IMR-90 (cell line): ENCODE data around the gene ARMC5. TPM values are rescaled to one million over a fixed set of nuclear protein-coding genes. Genes with fewer than 3 reads are reported as not detected.

Experiments
- ATAC-seq: fragments of 200-7000 bp; cut with Tn5 transposase; 2 replicates; pipeline ENCODE4 v1.9.1; 2020; ENCODE audit warnings: low read depth, mild to moderate bottlenecking, moderate library complexity
- BruUV-seq: library from RNA; stranded (reverse); fragments of 400-500 nt; replicated peaks from 2 replicates; lab custom pipeline; 2021; lab: Mats Ljungman, UMichigan
- CTCF ChIA-PET: fragments of 300-600 bp; formaldehyde crosslinking; extraction: SDS; loops from one replicate; lab custom pipeline; 2021; ENCODE audit warnings: antibody characterized with exemption; lab: Yijun Ruan, JAX
- POLR2A ChIA-PET: fragments of 300-600 bp; sonication (Branson Sonifier 250); formaldehyde crosslinking; loops from one replicate; lab custom pipeline; 2022; ENCODE audit warnings: antibody characterized with exemption; ENCODE audit not compliant: unreplicated experiment; lab: Charles Lee
- DNase-seq: peaks from one replicate; pipeline ENCODE4 v3.0.0; 2013
- H2AFZ ChIP-seq: replicated peaks from 2 replicates; pipeline ENCODE3; 2013; ENCODE audit warnings: low read length, mild to moderate bottlenecking; ENCODE audit not compliant: poor library complexity
- H2AK5ac ChIP-seq: 2 replicates; pipeline ENCODE4 v1.6.1; 2013; ENCODE audit warnings: low read depth, low read length, inconsistent platforms
- H2AK9ac ChIP-seq: replicated peaks from 2 replicates; pipeline ENCODE3; 2013; ENCODE audit warnings: mild to moderate bottlenecking, low read depth, low read length, moderate library complexity; ENCODE audit not compliant: poor library complexity
- H2BK120ac ChIP-seq: 2 replicates; pipeline ENCODE4 v1.6.1; 2013; ENCODE audit warnings: low read depth, low read length, inconsistent platforms
- H2BK15ac ChIP-seq: 3 replicates; pipeline ENCODE4 v1.6.1; 2013; ENCODE audit warnings: low read depth, low read length, inconsistent platforms
- H2BK20ac ChIP-seq: 2 replicates; pipeline ENCODE4 v1.6.1; 2013; ENCODE audit warnings: low read depth, mild to moderate bottlenecking, inconsistent platforms, low read length, moderate library complexity
- H2BK5ac ChIP-seq: 2 replicates; pipeline ENCODE4 v1.6.1; 2013; ENCODE audit warnings: mild to moderate bottlenecking, low read depth, low read length, inconsistent platforms; ENCODE audit not compliant: poor library complexity, severe bottlenecking
- H3K14ac ChIP-seq: replicated peaks from 2 replicates; pipeline ENCODE4 v1.6.1; 2013; ENCODE audit warnings: low read depth, low read length, inconsistent platforms
- H3K18ac ChIP-seq: 2 replicates; pipeline ENCODE4 v1.6.1; 2013; ENCODE audit warnings: low read depth, low read length, control low read depth
- H3K23ac ChIP-seq: 2 replicates; pipeline ENCODE4 v1.6.1; 2013; ENCODE audit warnings: low read depth, low read length, inconsistent platforms
- H3K27ac ChIP-seq: 2 replicates; pipeline ENCODE4 v1.5.1; 2013; ENCODE audit warnings: mild to moderate bottlenecking, control low read depth, low read length; ENCODE audit not compliant: insufficient read depth
- H3K27me3 ChIP-seq: 2 replicates; pipeline ENCODE4 v1.6.1; 2013; ENCODE audit warnings: low read length; ENCODE audit not compliant: control insufficient read depth, insufficient read depth
- H3K36me3 ChIP-seq: 2 replicates; pipeline ENCODE4 v1.6.1; 2013; ENCODE audit warnings: low read length, mixed read lengths; ENCODE audit not compliant: control insufficient read depth, insufficient read depth
- H3K4ac ChIP-seq: 2 replicates; pipeline ENCODE4 v1.6.1; 2013; ENCODE audit warnings: low read depth, low read length, inconsistent platforms
- H3K4me1 ChIP-seq: 2 replicates; pipeline ENCODE4 v1.6.1; 2013; ENCODE audit warnings: low read length, mixed read lengths; ENCODE audit not compliant: control insufficient read depth, insufficient read depth
- H3K4me2 ChIP-seq: 2 replicates; pipeline ENCODE4 v1.6.1; 2013; ENCODE audit warnings: low read depth, mild to moderate bottlenecking, control low read depth, low read length, moderate library complexity
- H3K4me3 ChIP-seq: 2 replicates; pipeline ENCODE4 v1.5.1; 2013; ENCODE audit warnings: low read depth, mild to moderate bottlenecking, control low read depth, low read length, moderate library complexity; ENCODE audit not compliant: insufficient read depth
- H3K56ac ChIP-seq: 2 replicates; pipeline ENCODE4 v1.6.1; 2013; ENCODE audit warnings: low read length, inconsistent platforms; ENCODE audit not compliant: insufficient read depth; ENCODE audit errors: extremely low read depth
- H3K79me1 ChIP-seq, 2 experiments: 2 replicates each; pipeline ENCODE4 v1.6.1; 2013; ENCODE audit warnings: low read length in 2 of 2, inconsistent platforms in 1 of 2, low read depth in 1 of 2
- H3K9ac ChIP-seq: 2 replicates; pipeline ENCODE4 v1.6.1; 2013; ENCODE audit warnings: low read depth, low read length, control low read depth
- H3K9me1 ChIP-seq: 2 replicates; pipeline ENCODE4 v1.6.1; 2013; ENCODE audit warnings: low read length, inconsistent platforms; ENCODE audit not compliant: insufficient read depth
- H3K9me3 ChIP-seq: 2 replicates; pipeline ENCODE4 v1.6.1; 2013; ENCODE audit warnings: low read length; ENCODE audit not compliant: control insufficient read depth, insufficient read depth
- H4K20me1 ChIP-seq: 2 replicates; pipeline ENCODE4 v1.6.1; 2013; ENCODE audit warnings: low read length, inconsistent platforms; ENCODE audit not compliant: insufficient read depth
- H4K5ac ChIP-seq: 2 replicates; pipeline ENCODE4 v1.6.1; 2013; ENCODE audit warnings: mild to moderate bottlenecking, low read depth, low read length, control low read depth
- H4K8ac ChIP-seq, 2 experiments: 2 replicates each; pipeline ENCODE4 v1.6.1; 2013; ENCODE audit warnings: low read depth in 2 of 2, low read length in 2 of 2, control low read depth in 1 of 2, inconsistent platforms in 1 of 2
- H4K91ac ChIP-seq: 2 replicates; pipeline ENCODE4 v1.6.1; 2013; ENCODE audit warnings: low read depth, low read length, inconsistent platforms; ENCODE audit not compliant: insufficient read depth
- CEBPB ChIP-seq: IDR thresholded peaks from 2 replicates; pipeline ENCODE4 v1.6.1; 2012; ENCODE audit warnings: low read depth, low read length, improper control_type of control experiment
- CTCF ChIP-seq: conservative IDR thresholded peaks from 2 replicates; pipeline ENCODE4 v1.5.1; 2012; ENCODE audit warnings: mild to moderate bottlenecking, low read depth, low read length, improper control_type of control experiment
- POLR2A ChIP-seq: IDR thresholded peaks from 2 replicates; pipeline ENCODE4 v1.6.1; 2012; ENCODE audit warnings: mild to moderate bottlenecking, low read depth, low read length
- WGBS, 2 experiments: methylation state at CpG; one replicate each; pipeline versions ENCODE4 v1.1.5 to v1.1.7; 2013; ENCODE audit warnings: missing lambda C conversion rate in 2 of 2; ENCODE audit not compliant: insufficient read length in 1 of 2; ENCODE audit errors: extremely low coverage in 2 of 2; 5-methylcytosine and 5-hydroxymethylcytosine counted together
- dilution Hi-C: fragments of 300-500 bp; cut with HindIII; formaldehyde crosslinking; loops from one replicate; pipeline ENCODE4 v1.14.3; 2018; ENCODE audit warnings: low sequenced_read_pairs; ENCODE audit not compliant: unreplicated experiment
- in situ Hi-C: fragments of 300-500 bp; cut with MboI; formaldehyde crosslinking; loops from 3 replicates; pipeline ENCODE4 v1.14.3; 2019; ENCODE audit warnings: low sequenced_read_pairs, inconsistent platforms, mixed read lengths
- intact Hi-C: fragments of 100-400 bp; cut with micrococcal nuclease; formaldehyde crosslinking; loops from 2 replicates; pipeline ENCODE4 v1.10.0; 2022
- polyA plus RNA-seq, 3 experiments: library from polyadenylated mRNA; depleted of rRNA; stranded (reverse); fragments of >200 nt; gene quantifications; 2 replicates each; pipeline ENCODE4 v1.2.3, GENCODE V29; 2012; ENCODE audit warnings: low replicate concordance in 1 of 3
- total RNA-seq: library from RNA; depleted of rRNA; stranded (reverse); fragments of >200 nt; gene quantifications from 2 replicates; pipeline ENCODE4 v1.2.3, GENCODE V29; 2012
- TF ChIP-seq, protein P1 (sequence below): fragments of 150-350 bp; IDR thresholded peaks from 2 replicates; pipeline ENCODE4 v1.6.1; 2016; ENCODE audit warnings: low read depth, mild to moderate bottlenecking, low read length, moderate library complexity, borderline replicate concordance

The ARMC5 gene
- total and polyA plus RNA-seq, 2 of the 4 experiments (the other 2 are of a cell fraction) = 2.3 to 7.5 TPM

GRCh38 chr16:31423241-31423640 is 36.1 kb upstream of the ARMC5 start:
- H3K36me3 ChIP-seq = no peaks in the 10 kb centered on the region
- no peak overlapping the region for H2AK9ac ChIP-seq
- dilution Hi-C loops = no loop called here
- no peak overlapping the region for H3K27ac ChIP-seq
- no peak overlapping the region for H2BK5ac ChIP-seq
- H4K5ac ChIP-seq = no peak overlapping the region
- no peak overlapping the region for H3K4ac ChIP-seq
- intact Hi-C loops = no loop called here
- no peak overlapping the region for H4K8ac ChIP-seq
- H3K9me1 ChIP-seq = no peaks in the 10 kb centered on the region
- no peaks in the 10 kb centered on the region for H3K79me1 ChIP-seq
- H4K91ac ChIP-seq = no peak overlapping the region
- DNase-seq (no peak), ATAC-seq (no peak)
- H2BK120ac ChIP-seq = no peak overlapping the region
- no peak overlapping the region for H2AFZ ChIP-seq
- no peak overlapping the region for H3K14ac ChIP-seq
- no peak overlapping the region for H3K4me2 ChIP-seq
- no CpG with 5 or more reads among the region's 3 CpGs for WGBS, 2 experiments
- H3K4me1 ChIP-seq = no peaks in the 10 kb centered on the region
- no peak overlapping the region for H3K9ac ChIP-seq
- H3K56ac ChIP-seq = no peak overlapping the region
- CTCF ChIA-PET = no interaction called here
- peaks cover 23% of the 10 kb centered on the region for H3K27me3 ChIP-seq
- H2BK20ac ChIP-seq = no peak overlapping the region
- H2BK15ac ChIP-seq = no peak overlapping the region
- POLR2A ChIA-PET = no interaction called here
- no TSS peak for BruUV-seq
- in situ Hi-C loops = no loop called here
- H3K18ac ChIP-seq = no peak overlapping the region
- H2AK5ac ChIP-seq = no peak overlapping the region
- no peak for TF ChIP-seq POLR2A
- no peak for TF ChIP-seq CEBPB
- TF ChIP-seq, protein P1, sequence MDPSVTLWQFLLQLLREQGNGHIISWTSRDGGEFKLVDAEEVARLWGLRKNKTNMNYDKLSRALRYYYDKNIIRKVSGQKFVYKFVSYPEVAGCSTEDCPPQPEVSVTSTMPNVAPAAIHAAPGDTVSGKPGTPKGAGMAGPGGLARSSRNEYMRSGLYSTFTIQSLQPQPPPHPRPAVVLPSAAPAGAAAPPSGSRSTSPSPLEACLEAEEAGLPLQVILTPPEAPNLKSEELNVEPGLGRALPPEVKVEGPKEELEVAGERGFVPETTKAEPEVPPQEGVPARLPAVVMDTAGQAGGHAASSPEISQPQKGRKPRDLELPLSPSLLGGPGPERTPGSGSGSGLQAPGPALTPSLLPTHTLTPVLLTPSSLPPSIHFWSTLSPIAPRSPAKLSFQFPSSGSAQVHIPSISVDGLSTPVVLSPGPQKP = no peak
- no peak for TF ChIP-seq CTCF
- no peak overlapping the region for H3K4me3 ChIP-seq
- no peaks in the 10 kb centered on the region for H4K20me1 ChIP-seq
- no peak overlapping the region; the same call in 1 of the 2 replicates for H3K23ac ChIP-seq
- H3K9me3 ChIP-seq = no peaks in the 10 kb centered on the region; the same call in none of the 2 replicates
